Activated naive CD4-positive, alpha-beta T cell treated with anti-CD3 and anti-CD28 coated beads, Interleukin-2, amount 50 U/mL, for 24 hours (primary cell): ENCODE measurements around the gene ATP9A.
"Not testable (repeated sequence)": the region's sequence is repeated elsewhere in the genome, so short reads cannot be mapped to it uniquely, and the experiment has no call there.

Source experiments
- H3K27ac Mint-ChIP-seq: one replicate; pipeline ENCODE4 v1.8.0; 2021; ENCODE audit warnings: mild to moderate bottlenecking, mixed read lengths
- H3K27me3 Mint-ChIP-seq: one replicate; pipeline ENCODE4 v1.8.0; 2021; ENCODE audit warnings: mixed read lengths
- H3K36me3 Mint-ChIP-seq: one replicate; pipeline ENCODE4 v1.8.0; 2021; ENCODE audit warnings: mixed read lengths
- H3K4me1 Mint-ChIP-seq: one replicate; pipeline ENCODE4 v1.8.0; 2021; ENCODE audit warnings: mixed read lengths
- H3K4me3 Mint-ChIP-seq: one replicate; pipeline ENCODE4 v1.8.0; 2021; ENCODE audit warnings: mild to moderate bottlenecking, mixed read lengths
- H3K9me3 Mint-ChIP-seq: one replicate; pipeline ENCODE4 v1.8.0; 2021; ENCODE audit warnings: mixed read lengths

The ATP9A gene

GRCh38 chr20:51650685-51651134, 117.5 kb downstream of the ATP9A start:
- Mint-ChIP-seq H3K4me1 (no peaks in the 10 kb centered on the region), H3K27ac (no peak overlapping the region), H3K36me3 (no peaks in the 10 kb centered on the region), H3K9me3 (no peaks in the 10 kb centered on the region), H3K4me3 (no peak overlapping the region), H3K27me3 (no peaks in the 10 kb centered on the region)

GRCh38 chr20:51648571-51648947, 119.6 kb downstream of the ATP9A start:
- Mint-ChIP-seq H3K4me1 (no peaks in the 10 kb centered on the region), H3K4me3 (no peak overlapping the region), H3K27ac (no peak overlapping the region), H3K9me3 (no peaks in the 10 kb centered on the region), H3K36me3 (no peaks in the 10 kb centered on the region), H3K27me3 (no peaks in the 10 kb centered on the region)

- peak overlapping the region; percentile 1 for H3K27ac Mint-ChIP-seq
Measured at GRCh38 chr20:51647674-51648570, 120.3 kb downstream of the ATP9A start.

GRCh38 chr20:51643810-51644209, 124.4 kb downstream of the ATP9A start:
- H3K4me3 Mint-ChIP-seq, H3K4me1 Mint-ChIP-seq, H3K27ac Mint-ChIP-seq, H3K9me3 Mint-ChIP-seq, H3K27me3 Mint-ChIP-seq, H3K36me3 Mint-ChIP-seq: not testable (repeated sequence)

More at GRCh38 chr20:51647674-51648570, 120.3 kb downstream of the ATP9A start:
- H3K36me3 Mint-ChIP-seq: no peaks in the 10 kb centered on the region
- H3K4me3 Mint-ChIP-seq: no peak overlapping the region
- no peaks in the 10 kb centered on the region for H3K9me3 Mint-ChIP-seq
- H3K27me3 Mint-ChIP-seq: no peaks in the 10 kb centered on the region
- no peaks in the 10 kb centered on the region for H3K4me1 Mint-ChIP-seq

- Mint-ChIP-seq H3K27me3 (no peaks in the 10 kb centered on the region), H3K9me3 (no peaks in the 10 kb centered on the region), H3K4me3 (no peak overlapping the region), H3K27ac (no peak overlapping the region), H3K36me3 (no peaks in the 10 kb centered on the region), H3K4me1 (no peaks in the 10 kb centered on the region)
Measured at GRCh38 chr20:51643390-51643789, 124.8 kb downstream of the ATP9A start.

- Mint-ChIP-seq H3K4me1 (no peaks in the 10 kb centered on the region), H3K36me3 (no peaks in the 10 kb centered on the region), H3K9me3 (no peaks in the 10 kb centered on the region), H3K27ac (no peak overlapping the region), H3K4me3 (no peak overlapping the region), H3K27me3 (no peaks in the 10 kb centered on the region)
Measured at GRCh38 chr20:51641866-51642265, 126.3 kb downstream of the ATP9A start.

- Mint-ChIP-seq H3K4me3 (no peak overlapping the region), H3K9me3 (no peaks in the 10 kb centered on the region), H3K27ac (no peak overlapping the region), H3K27me3 (no peaks in the 10 kb centered on the region), H3K4me1 (no peaks in the 10 kb centered on the region), H3K36me3 (no peaks in the 10 kb centered on the region)
Measured at GRCh38 chr20:51640743-51641142, 127.4 kb downstream of the ATP9A start.

- no peaks in the 10 kb centered on the region for H3K9me3 Mint-ChIP-seq
- no peak overlapping the region for H3K27ac Mint-ChIP-seq
- no peaks in the 10 kb centered on the region for H3K4me1 Mint-ChIP-seq
- no peak overlapping the region for H3K4me3 Mint-ChIP-seq
- no peaks in the 10 kb centered on the region for H3K27me3 Mint-ChIP-seq
- no peaks in the 10 kb centered on the region for H3K36me3 Mint-ChIP-seq
Measured at GRCh38 chr20:51639206-51639832, 128.9 kb downstream of the ATP9A start.

- Mint-ChIP-seq H3K4me1 (no peaks in the 10 kb centered on the region), H3K9me3 (no peaks in the 10 kb centered on the region), H3K4me3 (no peak overlapping the region), H3K27me3 (peaks cover 3% of the 10 kb centered on the region), H3K27ac (no peak overlapping the region), H3K36me3 (no peaks in the 10 kb centered on the region)
Measured at GRCh38 chr20:51637241-51637640, 130.9 kb downstream of the ATP9A start.

GRCh38 chr20:51636123-51636522, 132.1 kb downstream of the ATP9A start:
- no peak overlapping the region for H3K4me3 Mint-ChIP-seq
- H3K27ac Mint-ChIP-seq: no peak overlapping the region
- H3K4me1 Mint-ChIP-seq: peaks cover 6% of the 10 kb centered on the region
- H3K36me3 Mint-ChIP-seq: no peaks in the 10 kb centered on the region
- H3K27me3 Mint-ChIP-seq: peaks cover 7% of the 10 kb centered on the region
- no peaks in the 10 kb centered on the region for H3K9me3 Mint-ChIP-seq

- no peaks in the 10 kb centered on the region for H3K9me3 Mint-ChIP-seq
- H3K36me3 Mint-ChIP-seq: no peaks in the 10 kb centered on the region
- H3K27me3 Mint-ChIP-seq: peaks cover 7% of the 10 kb centered on the region
- no peak overlapping the region for H3K27ac Mint-ChIP-seq
- no peak overlapping the region for H3K4me3 Mint-ChIP-seq
- peaks cover 10% of the 10 kb centered on the region for H3K4me1 Mint-ChIP-seq
Measured at GRCh38 chr20:51635680-51636079, 132.5 kb downstream of the ATP9A start.

- H3K9me3 Mint-ChIP-seq: no peaks in the 10 kb centered on the region
- peaks cover 9% of the 10 kb centered on the region for H3K27me3 Mint-ChIP-seq
- no peaks in the 10 kb centered on the region for H3K36me3 Mint-ChIP-seq
- H3K4me1 Mint-ChIP-seq: peaks cover 10% of the 10 kb centered on the region
- H3K27ac Mint-ChIP-seq: no peak overlapping the region
- H3K4me3 Mint-ChIP-seq: no peak overlapping the region
Measured at GRCh38 chr20:51634877-51635276, 133.3 kb downstream of the ATP9A start.

- peaks cover 9% of the 10 kb centered on the region for H3K27me3 Mint-ChIP-seq
Measured at GRCh38 chr20:51634257-51634656, 133.9 kb downstream of the ATP9A start.

GRCh38 chr20:51633430-51633829, 134.8 kb downstream of the ATP9A start:
- H3K27ac Mint-ChIP-seq: no peak overlapping the region

More at GRCh38 chr20:51634257-51634656, 133.9 kb downstream of the ATP9A start:
- Mint-ChIP-seq H3K36me3 (no peaks in the 10 kb centered on the region), H3K9me3 (no peaks in the 10 kb centered on the region), H3K4me1 (peaks cover 10% of the 10 kb centered on the region), H3K4me3 (no peak overlapping the region), H3K27ac (no peak overlapping the region)

GRCh38 chr20:51631953-51632352, 136.2 kb downstream of the ATP9A start:
- Mint-ChIP-seq H3K27me3 (peaks cover 9% of the 10 kb centered on the region), H3K4me3 (no peak overlapping the region), H3K9me3 (no peaks in the 10 kb centered on the region), H3K27ac (no peak overlapping the region), H3K4me1 (peaks cover 10% of the 10 kb centered on the region), H3K36me3 (no peaks in the 10 kb centered on the region)

More at GRCh38 chr20:51633430-51633829, 134.8 kb downstream of the ATP9A start:
- no peaks in the 10 kb centered on the region for H3K9me3 Mint-ChIP-seq
- H3K27me3 Mint-ChIP-seq: peaks cover 9% of the 10 kb centered on the region
- H3K4me3 Mint-ChIP-seq: no peak overlapping the region
- H3K4me1 Mint-ChIP-seq: peaks cover 10% of the 10 kb centered on the region
- no peaks in the 10 kb centered on the region for H3K36me3 Mint-ChIP-seq
